Measurements from ENCODE around the gene TNS3. TPM values are rescaled to one million over a fixed set of nuclear protein-coding genes. Genes with fewer than 3 reads are reported as not detected.
A peak's percentile ranks its signal among the peaks of the same experiment; 100 is the strongest.

TNS3 gene
- total and polyA plus RNA-seq, 2 of the 13 experiments (the other 11 are each of a cell fraction or from before 2014, with no cell fraction given) = 52.9 to 55.7 TPM

DNA sequence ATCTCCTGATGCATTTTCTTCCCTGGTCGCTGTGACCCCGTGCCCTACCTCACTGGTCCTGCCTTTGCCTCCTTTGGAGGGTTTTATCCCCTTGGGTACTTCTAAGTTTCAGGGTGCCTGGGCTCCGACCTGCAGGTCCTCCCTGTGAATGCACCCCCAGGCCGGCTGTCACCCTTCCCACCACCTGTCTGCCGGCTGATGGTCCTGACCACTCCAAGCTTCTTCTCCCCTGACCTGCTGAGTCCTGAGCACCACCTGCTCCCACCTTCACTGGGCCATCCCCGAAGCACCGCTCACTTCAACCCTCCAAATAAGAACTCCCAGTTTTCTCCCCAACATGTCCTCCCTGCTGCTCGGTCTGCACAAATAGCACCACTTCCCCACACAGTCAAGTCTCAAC, 33.4 kb downstream of the TNS3 start:
- H3K27me3 ChIP-seq (ENCODE audit: control insufficient read depth in 1 of 2, insufficient read depth in 2 of 2, low read length in 2 of 2) = no peaks in the 10 kb centered on the region
- in situ Hi-C loops (cut with HindIII; ENCODE audit: extremely low pct_ligation_motif_present, low pct_unique_long_range_greater_than_20kb) = no loop called here
- intact Hi-C loops (cut with micrococcal nuclease; ENCODE audit: unreplicated experiment) = no loop called here
- TF ChIP-seq RARA (CRISPR knock-in tag; IDR thresholded peaks at IDR 0.05) (no peak), ZNF44 (CRISPR knock-in tag; IDR thresholded peaks at IDR 0.05) (no peak), SP140L (CRISPR knock-in tag; IDR thresholded peaks at IDR 0.05; ENCODE audit: borderline replicate concordance) (no peak), ZNF747 (CRISPR knock-in tag; IDR thresholded peaks at IDR 0.05; ENCODE audit: borderline replicate concordance) (no peak), CBX1 (IDR thresholded peaks at IDR 0.05; ENCODE audit: low read depth) (no peak)
- 96% methylated on average over 8 of the region's 8 CpGs for WGBS (ENCODE audit: low lambda C conversion rate)
- H3K9me3 ChIP-seq (ENCODE audit: low read length) = no peaks in the 10 kb centered on the region
- H3K36me3 ChIP-seq (replicated peaks in 1 of 2; ENCODE audit: control insufficient read depth in 1 of 2, insufficient read depth in 2 of 2, low read length in 2 of 2) = peaks cover 6 to 25% of the 10 kb centered on the region in 2 experiments; a peak in 4 of 5 replicates
- FAIRE-seq (no peak), DNase-seq (ENCODE audit: low spot score) (no peak), ATAC-seq (no peak)
- POLR2A ChIA-PET = no interaction called here
- H3K27ac ChIP-seq (ENCODE audit: extremely low read length, insufficient read depth, low read length) = no peak overlapping the region
- no TSS peak for BruUV-seq (replicated peaks)
- H2AFZ ChIP-seq (ENCODE audit: low read length) = no peak overlapping the region
- no peak overlapping the region for H3K9ac ChIP-seq (ENCODE audit: insufficient read depth, low read depth, low read length)
- no peak overlapping the region for H3K4me3 ChIP-seq (replicated peaks in 1 of 3; ENCODE audit: insufficient read depth in 1 of 3, low read depth in 2 of 3, low read length in 3 of 3)
- CTCF ChIA-PET (ENCODE audit: low intra/inter-chr PET ratio, low total read pairs) = no interaction called here
- peaks cover 34% of the 10 kb centered on the region for H4K20me1 ChIP-seq (ENCODE audit: insufficient read depth, low read length)
- H3K4me1 ChIP-seq (ENCODE audit: insufficient read depth, low read length) = peaks cover 61% of the 10 kb centered on the region
- peaks cover 88% of the 10 kb centered on the region for H3K79me2 ChIP-seq (ENCODE audit: insufficient read depth, low read length)
- H3K4me2 ChIP-seq (ENCODE audit: low read depth, low read length) = no peak overlapping the region

GRCh38 chr7:47546733-47547494, 35.0 kb downstream of the TNS3 start:
- DNase-seq (ENCODE audit: low spot score) = no peak
- ChIA-PET CTCF (ENCODE audit: low intra/inter-chr PET ratio, low total read pairs) (no interaction called here), POLR2A (interaction anchor here (1.5 kb wide), 1 partner anchor 25 kb away, joined by 7 read pairs; no protein-coding TSS in a partner anchor)
- Histone ChIP-seq H2AFZ (ENCODE audit: low read length) (no peak overlapping the region), H3K4me2 (ENCODE audit: low read depth, low read length) (no peak overlapping the region), H3K27me3 (ENCODE audit: control insufficient read depth in 1 of 2, insufficient read depth in 2 of 2, low read length in 2 of 2) (no peaks in the 10 kb centered on the region), H4K20me1 (ENCODE audit: insufficient read depth, low read length) (peaks cover 43% of the 10 kb centered on the region), H3K9me3 (ENCODE audit: low read length) (no peaks in the 10 kb centered on the region), H3K36me3 (replicated peaks in 1 of 2; ENCODE audit: control insufficient read depth in 1 of 2, insufficient read depth in 2 of 2, low read length in 2 of 2) (peaks cover 7 to 29% of the 10 kb centered on the region in 2 experiments; a peak in 4 of 5 replicates), H3K9ac (ENCODE audit: insufficient read depth, low read depth, low read length) (no peak overlapping the region), H3K79me2 (ENCODE audit: insufficient read depth, low read length) (peaks cover 87% of the 10 kb centered on the region), H3K4me1 (ENCODE audit: insufficient read depth, low read length) (peaks cover 61% of the 10 kb centered on the region), H3K4me3 (replicated peaks in 1 of 3; ENCODE audit: insufficient read depth in 1 of 3, low read depth in 2 of 3, low read length in 3 of 3) (no peak overlapping the region), H3K27ac (ENCODE audit: extremely low read length, insufficient read depth, low read length) (no peak overlapping the region)
- TF ChIP-seq ZBTB38 (CRISPR knock-in tag; IDR thresholded peaks at IDR 0.05) (peak; percentile 23; the same call in 1 of the 2 replicates), NAIF1 (CRISPR knock-in tag; IDR thresholded peaks at IDR 0.05; ENCODE audit: borderline replicate concordance) (no peak), MAFK (conservative IDR thresholded peaks at IDR 0.05 in 1 of 2, IDR thresholded peaks at IDR 0.05 in 1 of 2; ENCODE audit: low read length in 2 of 2) (0 out of 4 replicates have a peak, but pooled peaks of 1 of the 2 experiments have one; percentile 36)
- in situ Hi-C loops (cut with HindIII; ENCODE audit: extremely low pct_ligation_motif_present, low pct_unique_long_range_greater_than_20kb) = no loop called here
- FAIRE-seq = no peak
- BruUV-seq (replicated peaks) = no TSS peak
- intact Hi-C loops (cut with micrococcal nuclease; ENCODE audit: unreplicated experiment) = no loop called here
- 96% methylated on average over 19 of the region's 19 CpGs for WGBS (ENCODE audit: low lambda C conversion rate)
- no peak for ATAC-seq

Data from HepG2 (cell line).